ENCODE measurements around the gene CAMLG. TPM values are rescaled to one million over a fixed set of nuclear protein-coding genes. Genes with fewer than 3 reads are reported as not detected.

The CAMLG gene
- total and polyA plus RNA-seq, 2 of the 13 experiments (the other 11 are each of a cell fraction or from before 2014, with no cell fraction given) = 14.2 to 19.8 TPM

- TF ChIP-seq LBX2 (CRISPR knock-in tag; IDR thresholded peaks at IDR 0.05; ENCODE audit: borderline replicate concordance) (peak; percentile 79; the same call in 1 of the 2 replicates), DBP (CRISPR knock-in tag; IDR thresholded peaks at IDR 0.05; ENCODE audit: not compliant biosample characterization) (peak; percentile 73), ZNF660 (CRISPR knock-in tag; IDR thresholded peaks at IDR 0.05; ENCODE audit: borderline replicate concordance, low read depth) (no peak), ZNF615 (CRISPR knock-in tag; IDR thresholded peaks at IDR 0.05; ENCODE audit: borderline replicate concordance) (peak; percentile 89; the same call in 1 of the 2 replicates), ZNF7 (CRISPR knock-in tag; IDR thresholded peaks at IDR 0.05) (peak; percentile 13; the same call in 1 of the 2 replicates), TBX3 (IDR thresholded peaks at IDR 0.05; ENCODE audit: borderline replicate concordance) (peak; percentile 34; the same call in 1 of the 2 replicates), NFIB (CRISPR knock-in tag; IDR thresholded peaks at IDR 0.05; ENCODE audit: borderline replicate concordance) (no peak), SOX13 (IDR thresholded peaks at IDR 0.05) (no peak), SOX13 (CRISPR knock-in tag; conservative IDR thresholded peaks at IDR 0.05 in 1 of 2, IDR thresholded peaks at IDR 0.05 in 1 of 2) (peak in 1 of 2 experiments; percentile 46; a peak in 1 of 4 replicates), SNAPC2 (CRISPR knock-in tag; IDR thresholded peaks at IDR 0.05) (no peak), CCAR2 (optimal IDR thresholded peaks at IDR 0.05; ENCODE audit: low read depth, low read length) (no peak), SETDB1 (CRISPR knock-in tag; IDR thresholded peaks at IDR 0.05; ENCODE audit: borderline replicate concordance) (0 out of 2 replicates have a peak, but pooled peaks have one; percentile 58), PHF8 (CRISPR knock-in tag; IDR thresholded peaks at IDR 0.05) (peak; percentile 98), ZNF530 (CRISPR knock-in tag; IDR thresholded peaks at IDR 0.05; ENCODE audit: low read depth) (0 out of 2 replicates have a peak, but pooled peaks have one; percentile 43)
- TF ChIP-seq, protein P1, sequence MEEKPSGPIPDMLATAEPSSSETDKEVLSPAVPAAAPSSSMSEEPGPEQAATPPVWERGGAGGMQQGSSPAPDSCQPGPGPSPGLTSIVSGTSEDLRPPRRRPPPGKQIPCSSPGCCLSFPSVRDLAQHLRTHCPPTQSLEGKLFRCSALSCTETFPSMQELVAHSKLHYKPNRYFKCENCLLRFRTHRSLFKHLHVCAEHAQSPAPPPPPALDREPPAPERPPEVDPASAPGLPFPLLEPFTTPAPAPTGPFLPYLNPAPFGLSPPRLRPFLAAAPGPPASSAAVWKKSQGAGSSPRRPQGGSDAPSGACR (CRISPR knock-in tag; IDR thresholded peaks at IDR 0.05) = no peak
- TF ChIP-seq, protein P2, sequence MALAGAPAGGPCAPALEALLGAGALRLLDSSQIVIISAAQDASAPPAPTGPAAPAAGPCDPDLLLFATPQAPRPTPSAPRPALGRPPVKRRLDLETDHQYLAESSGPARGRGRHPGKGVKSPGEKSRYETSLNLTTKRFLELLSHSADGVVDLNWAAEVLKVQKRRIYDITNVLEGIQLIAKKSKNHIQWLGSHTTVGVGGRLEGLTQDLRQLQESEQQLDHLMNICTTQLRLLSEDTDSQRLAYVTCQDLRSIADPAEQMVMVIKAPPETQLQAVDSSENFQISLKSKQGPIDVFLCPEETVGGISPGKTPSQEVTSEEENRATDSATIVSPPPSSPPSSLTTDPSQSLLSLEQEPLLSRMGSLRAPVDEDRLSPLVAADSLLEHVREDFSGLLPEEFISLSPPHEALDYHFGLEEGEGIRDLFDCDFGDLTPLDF (CRISPR knock-in tag; IDR thresholded peaks at IDR 0.05) = peak; percentile 62; the same call in 1 of the 2 replicates
- TF ChIP-seq, protein P3, sequence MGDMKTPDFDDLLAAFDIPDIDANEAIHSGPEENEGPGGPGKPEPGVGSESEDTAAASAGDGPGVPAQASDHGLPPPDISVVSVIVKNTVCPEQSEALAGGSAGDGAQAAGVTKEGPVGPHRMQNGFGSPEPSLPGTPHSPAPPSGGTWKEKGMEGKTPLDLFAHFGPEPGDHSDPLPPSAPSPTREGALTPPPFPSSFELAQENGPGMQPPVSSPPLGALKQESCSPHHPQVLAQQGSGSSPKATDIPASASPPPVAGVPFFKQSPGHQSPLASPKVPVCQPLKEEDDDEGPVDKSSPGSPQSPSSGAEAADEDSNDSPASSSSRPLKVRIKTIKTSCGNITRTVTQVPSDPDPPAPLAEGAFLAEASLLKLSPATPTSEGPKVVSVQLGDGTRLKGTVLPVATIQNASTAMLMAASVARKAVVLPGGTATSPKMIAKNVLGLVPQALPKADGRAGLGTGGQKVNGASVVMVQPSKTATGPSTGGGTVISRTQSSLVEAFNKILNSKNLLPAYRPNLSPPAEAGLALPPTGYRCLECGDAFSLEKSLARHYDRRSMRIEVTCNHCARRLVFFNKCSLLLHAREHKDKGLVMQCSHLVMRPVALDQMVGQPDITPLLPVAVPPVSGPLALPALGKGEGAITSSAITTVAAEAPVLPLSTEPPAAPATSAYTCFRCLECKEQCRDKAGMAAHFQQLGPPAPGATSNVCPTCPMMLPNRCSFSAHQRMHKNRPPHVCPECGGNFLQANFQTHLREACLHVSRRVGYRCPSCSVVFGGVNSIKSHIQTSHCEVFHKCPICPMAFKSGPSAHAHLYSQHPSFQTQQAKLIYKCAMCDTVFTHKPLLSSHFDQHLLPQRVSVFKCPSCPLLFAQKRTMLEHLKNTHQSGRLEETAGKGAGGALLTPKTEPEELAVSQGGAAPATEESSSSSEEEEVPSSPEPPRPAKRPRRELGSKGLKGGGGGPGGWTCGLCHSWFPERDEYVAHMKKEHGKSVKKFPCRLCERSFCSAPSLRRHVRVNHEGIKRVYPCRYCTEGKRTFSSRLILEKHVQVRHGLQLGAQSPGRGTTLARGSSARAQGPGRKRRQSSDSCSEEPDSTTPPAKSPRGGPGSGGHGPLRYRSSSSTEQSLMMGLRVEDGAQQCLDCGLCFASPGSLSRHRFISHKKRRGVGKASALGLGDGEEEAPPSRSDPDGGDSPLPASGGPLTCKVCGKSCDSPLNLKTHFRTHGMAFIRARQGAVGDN (CRISPR knock-in tag; IDR thresholded peaks at IDR 0.05) = peak; percentile 96
Measured at GRCh38 chr5:134758504-134759341, 20.4 kb downstream of the CAMLG start, which contains the start of gene DDX46 (continued).
